GM21526 (cell line): Measurements from ENCODE around the gene PPM1F.
"Not testable (repeated sequence)": the region's sequence is repeated elsewhere in the genome, so short reads cannot be mapped to it uniquely, and the experiment has no call there.

ENCODE experiments used
- ATAC-seq: cut with Tn5 transposase; IDR thresholded peaks from one replicate; pipeline ENCODE4 v1.9.1; 2021; ENCODE audit warnings: moderate library complexity; ENCODE audit not compliant: unreplicated experiment, low FRiP score

The PPM1F gene

GRCh38 chr22:21943571-21944448 is 8.8 kb downstream of the PPM1F start:
- no peak for ATAC-seq

GRCh38 chr22:21942407-21943343 is 10.0 kb downstream of the PPM1F start:
- ATAC-seq, result no peak

GRCh38 chr22:21941921-21942320 is 10.7 kb downstream of the PPM1F start:
- no peak for ATAC-seq

GRCh38 chr22:21940521-21940920 is 12.1 kb downstream of the PPM1F start:
- no peak for ATAC-seq

- ATAC-seq, result not testable (repeated sequence)
Observed at GRCh38 chr22:21939935-21940334, 12.7 kb downstream of the PPM1F start.

- no peak for ATAC-seq
Observed at GRCh38 chr22:21939461-21939913, 13.2 kb downstream of the PPM1F start.

DNA sequence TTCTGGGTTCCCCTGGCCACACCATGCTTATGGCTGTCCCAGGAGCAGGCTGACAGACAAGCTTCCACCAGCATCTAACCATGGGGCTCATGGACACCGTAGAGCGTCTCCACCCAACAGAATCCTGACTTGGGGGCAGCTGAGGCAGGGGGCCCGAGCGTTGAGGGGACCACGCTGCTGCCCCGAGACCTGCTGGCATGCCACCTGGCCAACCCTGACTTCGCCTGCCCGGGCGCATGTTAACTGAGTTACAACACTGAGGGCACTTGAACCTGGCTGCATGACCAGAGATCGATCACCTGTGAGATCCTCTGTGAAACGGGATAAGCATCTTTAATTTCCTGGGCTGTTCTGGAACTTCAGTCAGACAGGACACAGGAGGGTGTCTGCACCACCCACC is 13.7 kb downstream of the PPM1F start:
- no peak for ATAC-seq

- ATAC-seq, result no peak
Observed at GRCh38 chr22:21938071-21938822, 14.4 kb downstream of the PPM1F start.

DNA sequence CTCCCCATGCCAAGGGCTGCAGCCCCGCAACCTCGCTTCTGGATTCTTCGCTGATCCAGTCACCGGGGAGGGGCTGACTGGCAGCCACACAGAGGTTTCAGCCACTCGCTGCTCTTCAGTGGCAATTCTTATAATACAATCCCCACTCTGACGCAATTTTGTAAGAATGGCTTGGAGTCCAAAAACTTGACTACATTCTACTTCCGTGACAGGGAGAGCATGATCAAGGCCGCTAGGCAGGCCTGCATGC is 14.9 kb downstream of the PPM1F start:
- ATAC-seq, result no peak

DNA sequence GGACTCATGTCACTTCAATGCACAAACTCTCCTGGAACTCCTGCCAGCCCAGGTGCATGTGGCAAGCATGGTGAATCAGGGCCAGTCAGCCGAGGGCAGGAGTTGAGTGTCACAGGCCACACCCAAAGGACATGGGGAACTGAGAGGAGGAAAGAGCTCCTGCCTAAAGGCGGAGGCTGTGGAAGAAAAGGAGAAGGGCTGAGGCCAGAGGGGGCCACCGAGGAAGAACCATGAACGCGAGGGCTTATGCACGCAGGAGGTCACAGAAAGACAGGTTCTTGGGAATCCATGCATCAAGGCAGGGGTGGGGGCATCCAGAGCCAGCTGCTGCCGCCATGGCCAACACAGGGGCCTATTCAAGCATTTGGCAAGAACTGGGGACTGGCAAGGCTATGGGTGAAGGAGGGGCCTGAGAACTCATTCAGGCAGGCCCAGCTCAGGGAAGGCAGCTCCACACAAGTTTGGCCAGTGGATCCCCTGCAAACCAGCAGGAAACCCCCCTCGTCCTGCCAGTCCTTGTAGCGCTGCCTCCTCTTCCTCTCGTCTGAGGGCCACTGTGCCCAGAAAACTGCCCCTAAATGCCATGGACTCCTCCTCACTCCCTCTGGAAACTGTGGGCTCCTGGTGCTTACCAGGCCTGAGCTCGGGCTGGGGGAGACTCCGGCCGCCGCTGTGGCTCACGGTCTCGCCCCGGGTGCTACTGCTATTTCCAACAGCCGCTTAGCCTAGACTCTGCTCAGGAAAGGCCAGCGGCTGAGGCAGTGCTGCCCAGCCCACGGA is 15.4 kb downstream of the PPM1F start:
- ATAC-seq, result no peak

GRCh38 chr22:21936151-21936775 is 16.4 kb downstream of the PPM1F start:
- no peak for ATAC-seq

DNA sequence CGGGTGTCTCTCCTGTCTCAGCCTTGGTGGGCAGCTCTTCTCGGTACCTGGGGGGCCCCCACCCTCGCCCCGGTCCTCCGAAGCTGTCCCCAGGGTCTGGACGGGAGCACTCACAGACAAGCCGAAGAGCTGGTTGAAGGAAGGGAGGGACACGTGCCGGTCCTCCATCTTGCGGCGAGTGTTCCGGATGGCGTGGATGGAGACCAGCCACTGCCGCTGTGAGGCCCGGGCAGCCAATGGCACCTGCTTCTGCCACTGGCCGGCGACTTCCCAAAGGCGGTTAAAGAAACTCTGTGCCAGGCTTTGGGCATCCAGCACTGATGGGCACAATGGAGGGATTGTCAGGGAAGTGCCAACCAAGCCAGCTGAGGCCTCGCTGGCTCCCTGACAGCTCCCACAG is 18.7 kb downstream of the PPM1F start:
- no peak for ATAC-seq

DNA sequence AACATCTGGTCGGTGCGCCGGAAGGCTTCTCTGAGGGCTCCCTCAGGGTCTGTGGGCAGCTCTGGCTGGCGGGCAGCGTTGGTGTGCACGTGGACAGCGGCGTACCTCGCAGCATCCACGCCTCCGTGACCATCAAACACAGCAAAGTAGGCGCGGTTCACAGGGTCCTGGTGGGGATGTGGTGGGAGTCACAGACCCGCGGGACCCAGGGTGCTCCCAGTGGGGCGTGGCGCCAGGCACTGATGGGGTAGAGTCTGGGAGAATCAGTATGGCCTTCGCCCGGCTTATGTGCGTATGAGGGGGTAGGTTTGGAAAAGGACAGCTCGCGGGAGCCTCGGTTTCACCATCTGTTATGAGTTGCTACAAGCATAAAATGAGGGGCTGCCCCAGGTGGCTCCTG is 19.2 kb downstream of the PPM1F start:
- ATAC-seq, result no peak

DNA sequence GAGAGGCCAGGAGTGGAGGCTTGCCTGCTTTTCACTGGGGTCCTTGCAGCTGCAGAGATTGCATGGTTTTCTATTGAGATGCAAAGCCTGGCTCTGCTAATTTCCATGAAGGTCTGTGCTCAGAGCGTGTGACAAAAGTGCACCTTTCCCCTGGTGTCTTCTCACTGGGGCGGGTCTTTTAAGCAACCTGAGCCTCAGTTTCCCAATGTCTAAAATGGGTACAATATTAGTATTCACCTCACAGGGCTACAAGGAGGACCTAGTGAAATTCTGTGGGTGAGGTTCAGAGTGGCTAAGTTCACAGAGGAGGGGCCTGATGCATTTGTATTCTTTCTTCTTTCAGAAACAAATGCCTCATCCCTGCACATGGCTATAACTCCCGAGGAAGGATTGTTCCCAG is 20.3 kb downstream of the PPM1F start:
- no peak for ATAC-seq

DNA sequence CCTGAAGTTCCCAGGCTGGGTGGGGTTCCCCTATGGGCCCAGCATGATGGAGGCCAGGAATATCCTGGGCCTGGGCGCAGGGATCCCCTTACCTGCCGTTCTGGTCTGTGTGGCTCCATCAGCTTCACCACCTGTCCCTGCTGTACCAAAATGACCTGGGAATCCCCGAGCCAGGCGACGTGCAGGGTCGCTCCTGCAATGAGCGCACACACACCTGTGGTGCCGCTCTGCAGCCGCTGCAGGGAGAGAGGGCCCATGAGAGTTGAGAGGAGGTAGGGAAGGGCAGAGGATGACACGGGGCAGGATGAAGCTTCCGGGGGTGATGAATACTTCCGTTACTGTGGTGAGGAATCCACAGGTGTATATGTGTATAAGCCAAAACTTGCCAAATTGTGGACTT is 21.6 kb downstream of the PPM1F start:
- no peak for ATAC-seq

GRCh38 chr22:21929253-21929652 is 23.4 kb downstream of the PPM1F start:
- ATAC-seq, result no peak

DNA sequence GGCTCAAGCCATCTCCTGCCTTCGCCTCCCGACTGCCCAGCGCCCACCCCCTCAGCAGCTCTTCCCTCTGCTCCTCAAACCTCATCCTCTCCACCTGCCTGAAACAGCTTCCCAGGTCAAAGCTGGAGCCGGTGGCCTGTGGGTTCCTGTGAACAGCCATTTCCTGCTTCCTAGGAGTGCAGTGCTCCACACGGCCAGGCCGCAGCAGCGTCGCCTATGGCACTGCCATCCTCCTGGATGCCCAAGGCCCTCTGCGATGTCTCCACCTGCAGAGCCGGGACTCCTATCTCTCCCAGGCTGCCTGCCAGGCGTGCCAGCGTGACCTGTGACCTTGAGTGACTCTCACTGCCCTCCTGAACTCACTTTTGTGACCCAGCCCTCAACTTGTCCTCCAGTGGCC is 24.6 kb downstream of the PPM1F start:
- ATAC-seq, result no peak

DNA sequence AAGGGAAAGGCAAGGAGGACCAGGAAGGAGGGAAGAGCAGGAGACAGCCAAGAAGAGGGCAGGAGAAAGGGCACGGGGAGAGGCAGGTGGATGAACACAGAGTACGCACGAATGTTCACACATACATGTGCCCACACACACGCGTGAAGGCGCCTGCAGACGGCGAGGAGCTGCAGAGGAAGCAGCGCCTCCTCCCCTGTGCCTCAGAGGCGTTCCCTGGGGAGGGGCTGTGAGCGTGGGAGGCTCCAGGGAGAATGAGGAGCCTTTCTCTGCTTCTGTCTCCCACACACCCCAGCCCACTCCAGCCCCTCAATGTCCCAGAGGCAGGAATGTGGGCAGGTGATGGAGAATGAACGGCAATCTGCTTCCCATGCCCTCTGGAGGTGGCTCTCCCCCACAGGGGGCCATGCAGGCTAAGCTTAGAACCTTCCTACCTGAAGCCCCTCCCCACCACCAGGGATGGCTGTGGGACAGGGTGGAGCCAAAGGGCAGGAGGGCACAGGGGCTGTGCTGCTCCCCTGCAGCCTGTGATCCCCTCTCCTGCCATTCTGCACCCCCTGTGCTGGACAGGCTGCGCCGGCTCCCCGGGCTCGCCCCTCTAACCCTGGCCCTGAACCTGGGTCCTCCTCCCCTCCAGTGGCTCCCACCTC is 25.3 kb downstream of the PPM1F start:
- no peak for ATAC-seq

- no peak for ATAC-seq
Observed at GRCh38 chr22:21926728-21927127, 25.9 kb downstream of the PPM1F start.
